HG03025 (cell line): ENCODE measurements around the gene CCDC197.

ENCODE experiments used
- ATAC-seq: cut with Tn5 transposase; IDR thresholded peaks from one replicate; pipeline ENCODE4 v1.9.1; 2021; ENCODE audit warnings: mild to moderate bottlenecking, moderate library complexity; ENCODE audit not compliant: unreplicated experiment, low FRiP score

CCDC197 gene

DNA sequence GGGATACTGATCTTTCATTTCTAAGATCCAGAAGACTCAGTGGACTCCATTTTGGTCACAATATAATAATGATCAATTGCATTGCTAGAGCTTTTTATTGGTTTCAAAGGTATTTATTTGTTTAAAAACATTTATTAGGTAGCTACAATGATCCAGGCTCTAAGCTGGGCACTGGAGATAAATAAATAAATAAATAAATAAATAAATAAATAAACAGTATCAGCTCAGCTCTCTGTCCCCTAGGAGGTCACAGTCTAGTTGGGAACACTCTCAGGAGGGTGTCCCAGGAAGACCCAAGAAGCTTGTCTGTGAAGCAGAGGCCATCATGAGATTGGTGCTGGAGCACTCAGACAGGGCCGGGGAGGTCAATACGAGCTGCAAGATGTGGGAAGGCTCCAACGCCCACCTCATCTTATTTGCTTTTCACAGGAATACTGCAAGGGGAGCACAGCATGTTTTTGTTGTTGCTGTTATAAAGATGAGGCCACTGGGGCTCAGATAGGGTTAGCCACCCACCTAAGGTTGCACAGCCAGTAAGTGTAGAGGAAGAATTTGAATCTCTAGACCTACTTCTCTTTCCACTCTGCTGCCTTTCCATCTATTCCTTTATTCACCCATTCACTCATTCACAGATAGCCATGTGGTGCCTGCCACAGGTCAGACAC lies 36.2 kb upstream of the CCDC197 start:
- no peak for ATAC-seq

DNA sequence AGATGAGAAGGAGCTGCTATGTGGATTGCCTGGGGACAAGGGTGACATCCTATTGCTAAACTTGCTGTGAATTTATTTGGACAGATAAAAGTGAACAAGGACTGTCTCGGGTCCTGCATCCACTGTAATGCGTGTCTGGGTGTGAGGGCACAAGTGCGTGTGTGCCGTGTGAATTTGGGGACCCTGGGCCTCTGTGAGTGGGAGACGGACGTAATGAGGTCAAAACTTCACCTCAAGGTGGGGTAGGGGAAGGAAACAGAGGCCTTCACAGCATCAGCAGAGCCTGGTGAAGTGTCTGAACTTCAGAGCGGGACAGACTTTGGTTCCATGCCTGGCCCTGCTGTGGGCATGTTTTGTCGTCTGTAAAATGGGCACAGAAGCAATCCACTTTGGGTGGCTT lies 35.5 kb upstream of the CCDC197 start:
- no peak for ATAC-seq

DNA sequence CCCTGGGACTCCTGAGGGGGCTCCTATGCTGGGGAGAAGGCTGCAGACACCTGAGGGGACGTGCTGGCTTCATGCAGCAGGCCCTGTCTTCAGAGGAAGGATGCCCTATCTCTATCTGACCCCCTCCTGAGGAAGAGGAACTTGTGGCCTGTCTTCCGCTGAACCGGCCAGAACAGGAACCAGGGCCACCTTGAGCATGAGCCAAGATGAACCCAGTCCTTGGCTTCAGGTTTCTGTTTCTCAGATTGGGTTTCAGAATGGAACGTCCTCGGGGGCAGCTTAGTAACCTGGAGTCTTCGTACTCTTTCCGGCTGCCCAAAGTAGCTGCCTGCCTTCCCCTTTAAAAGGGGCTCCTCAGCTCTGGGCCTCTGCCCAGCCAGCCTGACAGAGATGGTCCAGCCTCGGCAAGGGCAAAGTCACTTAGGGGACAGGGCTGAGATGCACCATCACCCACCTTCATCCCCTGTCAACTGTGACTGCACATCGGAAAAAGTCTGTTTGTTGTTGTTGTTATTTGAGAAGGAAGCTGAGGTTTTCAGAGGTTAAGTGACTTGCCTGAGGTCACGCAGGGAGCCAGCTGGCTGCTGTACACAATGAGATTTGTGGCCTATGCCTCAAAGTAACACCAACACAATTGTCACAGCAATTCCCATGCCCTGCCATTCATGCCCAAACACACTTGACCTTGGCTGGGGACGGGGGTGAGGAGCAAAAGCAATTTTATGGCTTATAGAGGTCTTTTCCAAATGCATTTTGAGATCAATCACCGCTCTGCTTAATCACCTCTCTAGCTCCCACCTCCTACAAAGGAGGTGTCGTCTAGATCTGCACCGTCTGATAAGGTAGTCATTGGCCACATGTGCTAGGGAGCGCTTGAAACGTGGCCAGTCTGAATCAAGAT lies 34.1 kb upstream of the CCDC197 start:
- ATAC-seq, result peak; percentile 41

DNA sequence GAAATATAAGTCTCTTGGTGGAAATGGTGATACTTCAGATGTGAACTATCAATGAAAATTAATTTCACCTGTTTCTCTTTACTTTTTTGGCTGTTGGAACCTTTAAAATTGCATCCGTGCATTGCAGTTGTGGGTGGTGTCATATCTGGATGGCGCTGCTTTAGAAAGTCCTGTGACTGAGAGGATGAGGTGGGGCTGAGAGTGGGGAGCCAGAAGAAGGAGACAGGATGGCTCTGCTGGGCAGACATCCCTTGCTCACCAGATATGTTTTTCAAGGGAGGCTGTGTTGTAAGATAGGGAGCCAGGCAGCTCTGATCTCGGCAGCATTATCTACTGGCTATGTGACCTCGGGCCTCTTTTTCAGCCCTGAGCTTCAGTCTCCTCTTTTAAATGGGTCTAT lies 33.4 kb upstream of the CCDC197 start:
- no peak for ATAC-seq

DNA sequence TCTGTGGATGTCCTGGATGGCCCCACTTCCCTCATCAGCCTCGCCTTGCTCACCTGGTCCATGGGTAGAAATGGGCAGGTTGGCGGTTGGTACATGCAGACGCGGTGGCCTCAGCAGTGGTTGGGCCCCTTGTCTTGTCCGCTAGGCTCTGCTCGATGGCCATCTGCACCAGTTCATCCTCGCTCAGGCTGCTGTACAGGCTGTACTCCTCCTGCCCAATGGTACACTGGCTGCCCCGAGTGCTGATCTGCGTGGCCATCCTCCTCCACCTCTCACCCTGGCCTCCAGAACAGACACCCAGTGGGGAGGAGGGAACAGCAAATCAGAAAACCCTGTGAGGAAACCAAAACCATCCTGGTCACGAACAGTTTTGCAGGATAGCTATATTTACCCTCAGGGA lies 32.8 kb upstream of the CCDC197 start:
- no peak for ATAC-seq

DNA sequence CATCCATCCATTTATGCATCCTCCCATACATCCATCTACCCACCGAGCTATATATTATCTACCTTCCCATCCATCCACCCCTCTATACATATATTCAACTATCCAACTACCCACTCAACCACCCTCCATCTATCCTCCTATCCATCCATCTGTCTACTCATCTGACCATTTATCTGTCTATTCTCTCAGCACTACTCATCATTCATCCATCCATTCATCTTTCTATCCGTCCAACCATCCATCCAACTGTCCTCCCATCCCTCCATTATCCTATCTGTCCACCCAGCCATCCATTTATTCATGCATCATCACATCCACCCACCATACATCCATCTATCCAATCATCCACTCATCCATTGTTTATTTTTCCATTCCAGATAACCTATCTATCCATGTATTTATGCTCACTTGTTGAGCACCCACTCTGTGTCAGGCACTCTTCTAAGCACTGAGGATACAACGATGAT lies 32.2 kb upstream of the CCDC197 start:
- no peak for ATAC-seq

DNA sequence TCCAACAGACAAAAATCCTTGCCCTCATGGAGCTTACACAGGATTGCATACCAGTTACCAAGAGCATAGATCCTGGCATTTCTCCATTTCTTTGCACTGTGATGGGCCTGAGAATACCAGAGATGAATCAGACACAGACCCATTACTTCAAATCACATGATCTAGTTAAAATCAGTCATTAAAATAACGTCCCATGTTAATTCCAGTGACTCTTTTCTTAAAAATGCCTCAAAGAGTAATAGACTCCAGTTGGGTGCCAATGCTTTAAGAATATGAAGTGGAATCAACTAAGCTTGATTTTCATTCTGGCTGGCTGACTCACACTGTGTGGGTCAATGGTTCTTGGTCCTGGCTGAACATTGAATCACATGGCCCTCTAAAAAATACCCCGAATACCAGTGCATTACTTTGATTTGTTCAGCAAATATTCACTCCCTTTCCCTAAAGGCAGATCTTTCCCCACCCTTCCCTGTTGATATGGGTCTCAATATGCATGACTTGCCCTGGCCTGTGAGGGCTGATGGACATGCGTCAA lies 31.7 kb upstream of the CCDC197 start:
- no peak for ATAC-seq

DNA sequence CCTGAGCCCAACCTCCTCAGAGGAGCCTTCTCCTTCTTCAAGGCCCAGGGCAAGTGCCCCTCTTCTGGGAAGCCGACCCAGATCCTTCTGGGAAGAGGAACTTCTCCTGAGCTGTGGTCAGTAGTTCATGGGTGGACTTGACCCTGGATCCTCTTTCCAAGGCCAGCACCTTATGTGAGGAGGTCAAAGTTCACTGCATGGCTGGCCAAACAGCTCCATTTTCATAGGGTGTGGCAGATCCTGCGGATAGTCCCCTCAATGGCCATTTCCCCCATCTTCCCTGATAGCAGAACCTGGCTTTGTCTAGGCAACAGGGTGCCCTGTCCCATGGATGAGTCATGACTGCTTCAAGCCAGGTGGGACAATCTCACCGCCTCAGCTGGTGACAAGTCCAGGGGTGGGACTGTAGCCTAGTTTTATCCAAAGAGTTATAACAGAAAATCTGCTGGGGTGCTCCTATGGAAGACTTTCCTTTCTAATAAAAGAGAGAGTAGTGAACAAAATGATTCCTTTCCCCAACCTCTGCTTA lies 31.1 kb upstream of the CCDC197 start:
- ATAC-seq, result no peak

- peak; percentile 27 for ATAC-seq
Measured at GRCh38 chr14:93967637-93968250, 29.4 kb upstream of the CCDC197 start.

- no peak for ATAC-seq
Measured at GRCh38 chr14:93969082-93969828, 27.8 kb upstream of the CCDC197 start.

- no peak for ATAC-seq
Measured at GRCh38 chr14:93970585-93970964, 26.5 kb upstream of the CCDC197 start.

DNA sequence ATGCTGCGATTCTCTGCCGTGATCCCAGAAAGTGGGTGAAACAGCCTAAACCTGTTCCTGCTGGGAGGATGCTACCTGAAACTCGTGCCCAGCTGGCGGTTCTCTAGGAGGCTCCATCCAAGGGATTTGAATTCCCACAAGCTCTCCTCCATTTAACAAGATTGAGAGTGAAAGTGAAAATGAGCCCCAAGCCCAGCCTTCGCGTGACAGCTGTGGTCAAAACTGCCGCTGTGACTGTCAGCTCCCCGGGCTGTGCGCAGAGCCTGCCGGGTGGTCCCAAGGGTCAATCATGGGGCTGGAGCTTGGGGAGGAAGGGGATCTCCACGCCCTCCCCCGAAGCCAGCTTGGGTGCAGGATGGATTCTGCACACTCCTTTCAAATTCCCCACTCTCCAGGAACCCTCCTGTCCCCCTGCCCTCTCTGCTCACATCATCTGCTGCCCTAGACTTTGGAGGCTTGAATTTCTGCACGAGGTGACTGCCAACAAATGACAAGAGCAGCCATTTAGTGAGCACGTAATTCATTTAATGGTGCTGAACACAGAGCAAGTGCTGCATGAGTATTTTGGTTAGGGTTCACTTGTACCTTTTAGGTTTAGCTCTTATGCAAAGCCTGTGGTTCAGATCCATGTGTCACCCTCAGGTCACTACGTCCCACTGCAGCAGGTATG lies 26.0 kb upstream of the CCDC197 start:
- ATAC-seq, result no peak

GRCh38 chr14:93971635-93972027 lies 25.5 kb upstream of the CCDC197 start:
- ATAC-seq, result no peak

GRCh38 chr14:93972618-93973205 lies 24.4 kb upstream of the CCDC197 start:
- ATAC-seq, result no peak

DNA sequence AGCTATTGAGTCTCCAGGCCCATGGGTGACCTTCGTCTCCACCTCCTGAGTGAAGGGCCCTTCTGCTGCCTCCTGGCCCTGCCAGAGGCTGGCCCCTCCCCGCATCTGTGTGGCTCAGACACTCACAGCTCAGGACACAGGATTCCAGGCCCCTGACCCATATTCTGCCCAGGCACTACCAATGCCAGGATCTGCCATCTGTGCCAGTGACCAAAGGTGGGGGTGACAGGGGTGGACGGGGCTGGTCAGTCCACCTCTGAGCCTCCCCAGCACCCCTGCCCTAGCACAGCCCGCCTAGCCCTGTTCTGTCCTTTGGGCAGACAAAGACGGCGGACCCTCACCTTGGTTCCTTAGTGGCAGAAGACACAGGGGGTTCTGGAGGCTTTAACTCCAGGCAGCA lies 23.5 kb upstream of the CCDC197 start:
- ATAC-seq, result no peak

GRCh38 chr14:93974299-93974698 lies 22.8 kb upstream of the CCDC197 start:
- ATAC-seq, result no peak

DNA sequence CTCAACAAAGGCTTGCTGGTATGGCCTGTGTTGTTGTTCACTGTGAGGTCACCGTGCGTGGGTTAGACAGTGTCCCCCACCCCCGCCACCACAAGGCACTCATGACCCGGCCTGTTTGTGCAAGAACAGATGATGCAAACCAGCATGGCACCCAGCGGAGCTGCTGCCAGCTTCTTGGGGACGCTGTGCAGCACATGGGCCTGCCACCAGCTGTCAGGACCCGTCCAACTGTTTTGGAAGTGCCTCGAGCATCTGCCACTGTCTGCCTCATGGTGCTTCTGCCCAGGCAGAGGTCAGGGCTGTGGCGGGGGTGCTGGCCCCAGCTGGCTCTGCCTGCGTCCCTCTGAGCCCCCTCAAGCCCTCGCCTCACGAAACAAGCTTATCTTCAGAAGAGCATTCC lies 22.3 kb upstream of the CCDC197 start:
- ATAC-seq, result no peak

DNA sequence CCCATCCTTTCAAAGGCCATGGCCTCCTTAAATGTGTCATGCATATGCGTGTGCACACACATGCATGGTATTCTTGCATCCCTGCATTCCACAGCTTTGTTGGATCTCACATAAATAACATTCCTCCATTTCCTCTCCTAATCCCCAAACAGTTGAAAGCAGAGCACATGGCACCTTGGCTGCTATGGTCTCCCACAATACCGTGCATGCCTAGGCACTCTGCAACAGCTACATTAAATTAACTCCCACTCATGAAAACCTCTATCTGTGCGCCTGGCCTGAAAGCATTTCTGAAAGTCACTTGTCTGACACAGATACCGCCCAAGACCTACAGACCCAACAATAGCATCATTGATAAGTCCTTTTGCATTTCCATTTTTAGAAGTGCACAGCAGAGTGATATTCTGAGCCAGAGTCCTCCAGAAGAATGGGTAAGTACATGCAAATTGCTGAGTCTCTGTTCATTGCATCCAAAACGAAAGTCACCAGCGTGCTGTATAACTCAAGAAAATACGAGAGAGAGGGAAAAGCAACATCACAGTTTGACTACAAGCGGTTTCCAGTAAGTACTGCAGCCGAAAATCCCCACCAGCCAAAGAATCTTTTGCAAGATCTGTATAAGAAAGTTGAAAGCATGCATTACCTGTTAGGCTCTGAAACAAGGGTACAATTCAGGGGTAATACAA lies 21.2 kb upstream of the CCDC197 start:
- ATAC-seq, result peak; percentile 70
